NT2/D1 (cell line): ENCODE data around the gene APMAP.

Source experiments
- SUZ12 ChIP-seq: IDR thresholded peaks from 2 replicates; pipeline ENCODE4 v1.6.1; 2011; ENCODE audit not compliant: insufficient read length, insufficient read depth; ENCODE audit errors: extremely low read depth
- YY1 ChIP-seq: IDR thresholded peaks from 2 replicates; pipeline ENCODE4 v1.6.1; 2011; ENCODE audit not compliant: insufficient read length, insufficient read depth
- ZNF274 ChIP-seq: IDR thresholded peaks from 2 replicates; pipeline ENCODE4 v1.6.1; 2011; ENCODE audit warnings: mild to moderate bottlenecking, low read depth, low read length

- TF ChIP-seq ZNF274, result no peak
- TF ChIP-seq YY1, result no peak
- TF ChIP-seq SUZ12, result no peak
Measured at GRCh38 chr20:24994470-24995368, 2.2 kb upstream of the APMAP start.
